ENCODE measurements around the gene SYNM.
"Not testable (repeated sequence)": the region's sequence is repeated elsewhere in the genome, so short reads cannot be mapped to it uniquely, and the experiment has no call there.

SYNM gene

GRCh38 chr15:99104788-99105513, at the start of gene SYNM:
TSS of gene SYNM (plus strand) at chr15:99105080. CDS start at chr15:99105200, 120 bp downstream.
- DNase-seq (ENCODE audit: extremely low read depth, low read depth): no peak
- TF ChIP-seq CTCF (IDR thresholded peaks at IDR 0.05; ENCODE audit: low read depth, low read length): peak; percentile 30

- no peak for DNase-seq (ENCODE audit: extremely low read depth, low read depth)
- TF ChIP-seq CTCF (IDR thresholded peaks at IDR 0.05; ENCODE audit: low read depth, low read length): no peak
These were observed 49.2 kb upstream of the SYNM start for GRCh38 chr15:99055555-99056134.

GRCh38 chr15:99057020-99057419, 47.9 kb upstream of the SYNM start:
- no peak for DNase-seq (ENCODE audit: extremely low read depth, low read depth)
- no peak for TF ChIP-seq CTCF (IDR thresholded peaks at IDR 0.05; ENCODE audit: low read depth, low read length)

- TF ChIP-seq CTCF (IDR thresholded peaks at IDR 0.05; ENCODE audit: low read depth, low read length): no peak
- DNase-seq (ENCODE audit: extremely low read depth, low read depth): no peak
These were observed 47.0 kb upstream of the SYNM start for GRCh38 chr15:99057697-99058420.

- no peak for TF ChIP-seq CTCF (IDR thresholded peaks at IDR 0.05; ENCODE audit: low read depth, low read length)
- no peak for DNase-seq (ENCODE audit: extremely low read depth, low read depth)
These were observed 46.4 kb upstream of the SYNM start for GRCh38 chr15:99058421-99058870.

- peak; percentile 40 for TF ChIP-seq CTCF (IDR thresholded peaks at IDR 0.05; ENCODE audit: low read depth, low read length)
- DNase-seq (ENCODE audit: extremely low read depth, low read depth): peak; percentile 78
These were observed 45.6 kb upstream of the SYNM start for GRCh38 chr15:99059010-99059981.

- not testable (repeated sequence) for DNase-seq (ENCODE audit: extremely low read depth, low read depth)
These were observed 44.7 kb upstream of the SYNM start for GRCh38 chr15:99060186-99060585.

All from AG09319 (cell line).